Small intestine (tissue), 7 donors: Measurements from ENCODE around the gene KCNIP1. TPM values are rescaled to one million over a fixed set of nuclear protein-coding genes. Genes with fewer than 3 reads are reported as not detected.

ENCODE experiments used
- DNase-seq, 2 donors: peaks; one replicate each; pipeline versions ENCODE4 v3.0.0 to v3.0.0-alpha.2; 2013
- FAIRE-seq: peaks from 2 replicates; lab custom pipeline; 2012; peaks lifted over from hg19 to GRCh38; lab: Jason Lieb, UNC
- H3K27ac ChIP-seq, 3 donors: one replicate each; pipeline ENCODE4 v1.5.1; 2013; ENCODE audit warnings: low read length in 2 of 3, mild to moderate bottlenecking in 2 of 3, control low read depth in 1 of 3, inconsistent platforms in 1 of 3, low read depth in 1 of 3, moderate library complexity in 1 of 3
- H3K27me3 ChIP-seq, 3 donors: one replicate each; pipeline ENCODE4 v1.6.1; 2013; ENCODE audit warnings: low read length in 3 of 3, inconsistent platforms in 1 of 3; ENCODE audit not compliant: control insufficient read depth in 3 of 3, insufficient read depth in 3 of 3
- H3K36me3 ChIP-seq, 3 donors: one replicate each; pipeline ENCODE4 v1.6.1; 2013; ENCODE audit warnings: low read length in 3 of 3, inconsistent platforms in 1 of 3, low read depth in 1 of 3, mild to moderate bottlenecking in 1 of 3, moderate library complexity in 1 of 3; ENCODE audit not compliant: control insufficient read depth in 3 of 3, insufficient read depth in 2 of 3
- H3K4me1 ChIP-seq, 3 donors: one replicate each; pipeline ENCODE4 v1.6.1; 2013; ENCODE audit warnings: low read length in 2 of 3, inconsistent platforms in 1 of 3, low read depth in 1 of 3, mild to moderate bottlenecking in 1 of 3, moderate library complexity in 1 of 3; ENCODE audit not compliant: control insufficient read depth in 3 of 3, insufficient read depth in 2 of 3
- H3K4me3 ChIP-seq, 3 donors: one replicate each; pipeline ENCODE4 v1.5.1; 2013; ENCODE audit warnings: low read length in 3 of 3, control low read depth in 1 of 3, inconsistent platforms in 1 of 3, low read depth in 1 of 3, mild to moderate bottlenecking in 1 of 3, moderate library complexity in 1 of 3
- H3K9me3 ChIP-seq, 2 donors: one replicate each; pipeline ENCODE4 v1.6.1; 2013; ENCODE audit warnings: low read depth in 1 of 2, low read length in 1 of 2; ENCODE audit not compliant: control insufficient read depth in 2 of 2, insufficient read depth in 1 of 2
- WGBS, 3 donors: extraction: QIAGEN DNeasy Blood & Tissue Kit; methylation state at CpG; one replicate each; pipeline ENCODE4 v1.1.7; 2013; 5-methylcytosine and 5-hydroxymethylcytosine counted together
- polyA plus RNA-seq, 4 donors: library from polyadenylated mRNA; stranded (reverse) in 3 of 4; unstranded in 1 of 4; fragments of 200-250 nt in 3 of 4; fragments of 120-200 nt in 1 of 4; gene quantifications; one replicate each; pipeline versions ENCODE4 v1.2.1 to v1.2.3, GENCODE V29; 2013
- donor health status: healthy with polysubstance abuse.
- donor health status: control.
- donor health status: control.
- donor health status: Bipolar disorder and iron deficiency.
- donor health status: healthy.

Gene KCNIP1
- polyA plus RNA-seq, 4 donors, result 0.21 to 1.0 TPM; not detected in 2

DNA sequence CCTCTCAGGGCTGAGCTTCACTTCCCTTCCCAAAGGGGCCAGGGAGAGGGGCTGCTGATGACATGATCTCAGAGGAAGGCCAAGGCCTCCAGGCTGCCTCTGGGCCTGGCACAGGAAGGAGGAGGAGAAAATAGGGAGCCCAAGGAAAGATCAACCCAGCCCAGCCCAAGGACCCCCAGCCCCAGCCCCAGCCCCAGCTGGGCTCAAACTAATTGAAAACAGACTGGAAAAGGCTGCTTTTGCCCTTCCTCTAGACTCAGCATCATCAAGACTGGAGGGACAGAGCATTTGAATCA is 18.3 kb upstream of the KCNIP1 start:
- Histone ChIP-seq H3K4me1 (peaks cover 0 to 25% (median 0%) of the 10 kb centered on the region in 3 donors), H3K27me3 (no peaks in the 10 kb centered on the region), H3K4me3 (no peak overlapping the region), H3K27ac (no peak overlapping the region), H3K36me3 (no peaks in the 10 kb centered on the region), H3K9me3 (no peaks in the 10 kb centered on the region)
- DNase-seq (no peak), FAIRE-seq (no peak)

GRCh38 chr5:170486371-170486770 is 17.4 kb upstream of the KCNIP1 start:
- FAIRE-seq, result no peak
- 63 to 83% (median 81%) methylated on average over 3 of the region's 3 CpGs for WGBS, 3 donors
- H3K9me3 ChIP-seq, result no peaks in the 10 kb centered on the region
- no peak for DNase-seq
- H3K27me3 ChIP-seq, result no peaks in the 10 kb centered on the region
- H3K27ac ChIP-seq, result no peak overlapping the region
- H3K4me1 ChIP-seq, result peaks cover 0 to 25% (median 0%) of the 10 kb centered on the region in 3 donors
- H3K4me3 ChIP-seq, result no peak overlapping the region
- H3K36me3 ChIP-seq, result no peaks in the 10 kb centered on the region

DNA sequence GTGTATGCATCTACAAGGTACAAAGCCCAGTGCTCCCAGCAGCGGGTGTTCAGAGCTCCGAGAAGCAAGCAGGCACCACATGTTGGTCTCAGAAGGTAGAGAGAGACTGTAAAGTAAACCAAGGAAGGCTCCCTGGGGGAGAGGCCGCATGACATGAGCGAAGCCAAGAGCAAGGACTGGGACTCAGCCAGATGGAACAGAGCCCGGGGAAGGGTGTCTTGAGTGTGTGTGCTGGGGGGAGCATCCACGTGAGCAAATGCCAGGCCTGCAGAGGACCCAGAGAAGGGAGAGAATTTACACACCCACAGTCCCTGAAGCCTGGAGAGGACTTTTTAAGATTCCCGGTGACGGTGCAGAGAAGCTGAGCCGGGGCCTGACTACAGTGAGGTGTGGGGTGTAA is 15.2 kb upstream of the KCNIP1 start:
- H3K27me3 ChIP-seq, result no peaks in the 10 kb centered on the region
- FAIRE-seq (no peak), DNase-seq (no peak)
- peaks cover 0 to 1% of the 10 kb centered on the region in 2 donors for H3K9me3 ChIP-seq
- H3K4me3 ChIP-seq, result peak overlapping the region in 1 of 3 donors; percentile 6
- 78 to 90% (median 84%) methylated on average over 9 of the region's 9 CpGs for WGBS, 3 donors
- H3K4me1 ChIP-seq, result peaks cover 0 to 27% (median 0%) of the 10 kb centered on the region in 3 donors
- H3K27ac ChIP-seq, result peak overlapping the region in 1 of 3 donors; percentile 69
- H3K36me3 ChIP-seq, result no peaks in the 10 kb centered on the region

DNA sequence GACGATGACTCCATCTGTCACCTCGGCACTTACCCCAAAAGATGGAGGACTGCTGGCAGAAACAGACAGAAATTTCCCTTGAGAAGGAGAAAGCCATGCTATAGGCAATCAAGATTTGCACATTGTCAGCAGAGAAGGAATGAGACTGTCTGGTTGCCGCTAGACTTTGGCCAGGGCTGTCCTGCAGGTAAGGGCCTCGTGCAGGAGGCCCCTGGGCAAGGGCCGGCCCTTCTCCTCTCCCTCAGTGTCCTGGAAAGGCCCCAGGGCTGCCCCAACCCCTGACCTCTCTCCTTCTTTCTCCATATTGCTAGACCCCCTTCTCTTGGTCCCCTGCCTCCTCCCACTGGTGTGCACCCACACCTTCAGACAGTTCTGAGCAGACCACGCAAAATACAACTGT is 14.6 kb upstream of the KCNIP1 start:
- peaks cover 0 to 1% of the 10 kb centered on the region in 2 donors for H3K9me3 ChIP-seq
- peak in 1 of 2 donors; percentile 69 for DNase-seq
- peaks cover 0 to 4% (median 0%) of the 10 kb centered on the region in 3 donors for H3K27me3 ChIP-seq
- peak overlapping the region in 1 of 3 donors; percentile 6 for H3K4me3 ChIP-seq
- 62 to 79% (median 76%) methylated on average over 6 of the region's 6 CpGs for WGBS, 3 donors
- no peaks in the 10 kb centered on the region for H3K36me3 ChIP-seq
- H3K4me1 ChIP-seq, result peaks cover 0 to 27% (median 0%) of the 10 kb centered on the region in 3 donors
- FAIRE-seq, result no peak
- H3K27ac ChIP-seq, result peak overlapping the region in 1 of 3 donors; percentile 69

GRCh38 chr5:170490381-170490780 is 13.4 kb upstream of the KCNIP1 start:
- Histone ChIP-seq H3K36me3 (no peaks in the 10 kb centered on the region), H3K9me3 (peaks cover 0 to 1% of the 10 kb centered on the region in 2 donors), H3K27me3 (peaks cover 0 to 4% (median 0%) of the 10 kb centered on the region in 3 donors), H3K4me3 (no peak overlapping the region), H3K27ac (no peak overlapping the region), H3K4me1 (peaks cover 0 to 24% (median 0%) of the 10 kb centered on the region in 3 donors)
- WGBS, 3 donors, result 57 to 70% (median 67%) methylated on average over 3 of the region's 3 CpGs
- DNase-seq (no peak), FAIRE-seq (no peak)

DNA sequence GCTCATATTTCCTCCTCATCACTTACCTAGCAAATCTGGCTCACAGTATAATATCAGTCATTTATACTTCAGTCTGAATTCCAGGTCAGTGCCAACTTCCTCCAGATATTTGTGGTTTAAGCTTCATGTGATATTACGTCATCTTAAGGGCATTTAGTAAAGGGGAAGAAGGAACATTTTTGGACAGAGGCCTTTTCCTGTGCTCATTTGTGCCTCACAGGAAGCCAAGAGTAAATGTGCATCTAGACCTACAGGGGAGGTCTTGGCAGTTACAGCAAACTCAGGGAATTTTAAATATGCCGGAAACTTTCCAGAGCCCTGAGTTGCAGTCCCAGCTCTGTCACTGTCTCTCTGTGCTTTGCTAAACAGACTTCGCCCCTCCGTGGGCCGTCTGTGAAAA is 12.3 kb upstream of the KCNIP1 start:
- no peak overlapping the region for H3K4me3 ChIP-seq
- H3K27me3 ChIP-seq, result peaks cover 0 to 4% (median 0%) of the 10 kb centered on the region in 3 donors
- peak overlapping the region in 1 of 3 donors; percentile 25 for H3K27ac ChIP-seq
- FAIRE-seq (no peak), DNase-seq (peak in 1 of 2 donors; percentile 11)
- WGBS, 3 donors, result 51 to 79% (median 63%) methylated on average over 5 of the region's 5 CpGs
- peaks cover 0 to 1% of the 10 kb centered on the region in 2 donors for H3K9me3 ChIP-seq
- peaks cover 0 to 22% (median 0%) of the 10 kb centered on the region in 3 donors for H3K4me1 ChIP-seq
- H3K36me3 ChIP-seq, result no peaks in the 10 kb centered on the region

DNA sequence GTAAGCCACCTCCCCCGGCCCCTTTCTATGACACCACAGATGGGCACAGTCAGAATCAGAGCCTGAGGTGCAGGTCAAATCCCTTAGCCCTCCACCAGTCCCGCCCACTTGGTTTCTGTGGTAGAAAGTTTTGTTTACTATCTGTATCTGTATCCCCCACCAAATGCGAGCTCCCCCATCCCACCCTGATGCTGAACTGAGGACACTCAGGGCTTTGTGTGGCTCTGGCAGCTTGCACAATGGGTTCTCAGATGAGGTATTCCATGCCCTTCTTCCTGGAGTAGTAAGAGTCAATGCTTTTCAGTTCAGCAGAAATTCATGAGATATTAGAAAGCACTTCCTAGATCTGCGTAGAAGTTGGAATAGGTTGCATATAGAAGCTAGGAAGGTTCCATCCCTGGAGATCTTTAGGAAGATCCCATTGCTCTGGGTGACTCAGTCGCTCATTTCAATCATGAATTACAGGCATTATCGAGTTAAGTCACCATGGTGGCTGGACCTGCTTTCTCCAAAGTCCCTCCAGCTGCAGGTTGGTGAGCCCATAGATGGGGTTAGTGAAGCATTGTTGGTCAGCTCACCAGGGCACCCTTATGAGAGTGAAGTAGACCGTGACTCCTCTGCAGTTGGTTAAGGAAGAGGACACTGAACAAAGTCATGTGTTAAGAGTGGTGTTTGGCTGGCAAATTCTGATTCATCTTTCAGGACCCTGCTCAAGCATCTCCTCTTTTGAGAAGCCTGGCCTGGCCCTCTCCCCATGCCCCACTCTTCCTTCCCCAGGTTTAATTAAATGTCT is 10.6 kb upstream of the KCNIP1 start:
- peaks cover 0 to 22% (median 0%) of the 10 kb centered on the region in 3 donors for H3K4me1 ChIP-seq
- no peaks in the 10 kb centered on the region for H3K36me3 ChIP-seq
- WGBS, 3 donors, result 79 to 85% (median 81%) methylated on average over 7 of the region's 7 CpGs
- no peak overlapping the region for H3K4me3 ChIP-seq
- no peak overlapping the region for H3K27ac ChIP-seq
- peaks cover 0 to 1% of the 10 kb centered on the region in 2 donors for H3K9me3 ChIP-seq
- no peak for DNase-seq
- FAIRE-seq, result no peak
- peaks cover 0 to 4% (median 0%) of the 10 kb centered on the region in 3 donors for H3K27me3 ChIP-seq

DNA sequence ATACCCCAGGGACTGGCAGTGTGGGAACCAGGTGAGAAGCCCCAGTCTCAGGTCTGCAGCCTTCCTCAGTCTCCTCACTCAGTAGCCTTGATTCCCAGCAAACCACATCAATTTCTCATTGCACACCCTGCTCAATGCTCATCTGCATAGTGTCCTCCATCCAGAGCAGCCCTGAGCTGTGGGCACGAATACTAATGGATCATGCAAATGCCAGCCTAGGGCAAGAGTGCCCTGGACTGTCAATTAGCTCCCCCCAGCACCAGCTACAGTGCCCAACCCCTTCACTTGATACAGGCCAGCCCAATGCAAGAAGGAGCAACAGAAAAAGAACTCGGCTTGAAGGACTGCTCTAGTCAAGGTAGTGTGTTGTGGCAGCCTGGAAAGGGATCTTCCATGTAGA is 9.8 kb upstream of the KCNIP1 start:
- WGBS, 3 donors, result 60 to 76% (median 76%) methylated on average over 2 of the region's 2 CpGs
- Histone ChIP-seq H3K36me3 (no peaks in the 10 kb centered on the region), H3K4me1 (peaks cover 0 to 15% (median 0%) of the 10 kb centered on the region in 3 donors), H3K27ac (no peak overlapping the region), H3K9me3 (peaks cover 0 to 1% of the 10 kb centered on the region in 2 donors), H3K4me3 (no peak overlapping the region), H3K27me3 (peaks cover 0 to 4% (median 0%) of the 10 kb centered on the region in 3 donors)
- FAIRE-seq, result no peak
- DNase-seq, result no peak
